Hepatocyte (in vitro differentiated cells): ENCODE results near the gene ARHGAP15. TPM values are rescaled to one million over a fixed set of nuclear protein-coding genes. Genes with fewer than 3 reads are reported as not detected.

Experiments used
- DNase-seq: peaks from one replicate; pipeline ENCODE4 v3.0.0-alpha.2; 2016; ENCODE audit warnings: low spot score
- H2AFZ ChIP-seq: fragments of 200-600 bp; sonication (generic); 2 replicates; pipeline ENCODE4 v1.6.0; 2016; ENCODE audit warnings: antibody characterized with exemption, mild to moderate bottlenecking
- H3K27ac ChIP-seq: fragments of 200-600 bp; sonication (generic); 2 replicates; pipeline ENCODE4 v1.5.1; 2016; ENCODE audit warnings: mild to moderate bottlenecking
- H3K27me3 ChIP-seq: fragments of 200-600 bp; sonication (generic); 2 replicates; pipeline ENCODE4 v1.6.1; 2016
- H3K36me3 ChIP-seq: fragments of 200-600 bp; sonication (generic); replicated peaks from 2 replicates; pipeline ENCODE4 v1.5.1; 2016; ENCODE audit warnings: low read depth; ENCODE audit not compliant: insufficient read depth
- H3K4me1 ChIP-seq: fragments of 200-600 bp; sonication (generic); 2 replicates; pipeline ENCODE4 v1.5.1; 2016; ENCODE audit warnings: mild to moderate bottlenecking, moderate library complexity; ENCODE audit not compliant: insufficient read depth
- H3K4me2 ChIP-seq: fragments of 200-600 bp; sonication (generic); 2 replicates; pipeline ENCODE4 v1.6.0; 2016
- H3K4me3 ChIP-seq: fragments of 200-600 bp; sonication (generic); 2 replicates; pipeline ENCODE4 v1.5.1; 2016; ENCODE audit warnings: mild to moderate bottlenecking
- H3K79me2 ChIP-seq: fragments of 200-600 bp; sonication (generic); 2 replicates; pipeline ENCODE4 v1.6.0; 2017; ENCODE audit warnings: mild to moderate bottlenecking
- H3K9me2 ChIP-seq: fragments of 200-600 bp; sonication (generic); replicated peaks from 2 replicates; pipeline ENCODE4 v1.6.0; 2017; ENCODE audit warnings: mild to moderate bottlenecking; ENCODE audit not compliant: insufficient read depth
- H3K9me3 ChIP-seq: fragments of 200-600 bp; sonication (generic); 2 replicates; pipeline ENCODE4 v1.5.1; 2016; ENCODE audit warnings: low read depth, mild to moderate bottlenecking
- H4K20me1 ChIP-seq: fragments of 200-600 bp; sonication (generic); 2 replicates; pipeline ENCODE4 v1.6.0; 2016; ENCODE audit warnings: mild to moderate bottlenecking; ENCODE audit not compliant: insufficient read depth, poor library complexity, severe bottlenecking
- EZH2 ChIP-seq: fragments of 200-600 bp; sonication (generic); IDR thresholded peaks from 2 replicates; pipeline ENCODE4 v1.6.1; 2016; ENCODE audit warnings: antibody characterized with exemption, mild to moderate bottlenecking, borderline replicate concordance
- EZH2phosphoT487 ChIP-seq: fragments of 200-600 bp; sonication (generic); IDR thresholded peaks from one replicate; pipeline ENCODE4 v1.6.1; 2018; ENCODE audit warnings: antibody characterized with exemption, mild to moderate bottlenecking, low read depth, moderate library complexity; ENCODE audit not compliant: unreplicated experiment, severe bottlenecking
- WGBS: methylation state at CpG from one replicate; pipeline ENCODE4 v1.1.6; 2016; ENCODE audit warnings: low lambda C conversion rate; ENCODE audit errors: missing lambda C conversion rate; 5-methylcytosine and 5-hydroxymethylcytosine counted together
- polyA plus RNA-seq: library from polyadenylated mRNA; unstranded; fragments of >200 nt; fragmentation: Nextera tagmentation; extraction: Ambion mirVana; gene quantifications from 2 replicates; pipeline ENCODE4 v1.2.1, GENCODE V29; 2016
- total RNA-seq: library from RNA; depleted of rRNA; stranded (reverse); fragments of >200 nt; gene quantifications from 2 replicates; pipeline ENCODE4 v1.2.3, GENCODE V29; 2014
- TF ChIP-seq, protein P1 (sequence below): fragments of 200-600 bp; sonication (generic); IDR thresholded peaks from 2 replicates; pipeline ENCODE4 v1.5.1; 2016; ENCODE audit warnings: antibody characterized with exemption, mild to moderate bottlenecking; ENCODE audit not compliant: poor library complexity

Gene ARHGAP15
- total and polyA plus RNA-seq, 2 experiments from 2014 or later, result 0.17 TPM; not detected in 1

DNA sequence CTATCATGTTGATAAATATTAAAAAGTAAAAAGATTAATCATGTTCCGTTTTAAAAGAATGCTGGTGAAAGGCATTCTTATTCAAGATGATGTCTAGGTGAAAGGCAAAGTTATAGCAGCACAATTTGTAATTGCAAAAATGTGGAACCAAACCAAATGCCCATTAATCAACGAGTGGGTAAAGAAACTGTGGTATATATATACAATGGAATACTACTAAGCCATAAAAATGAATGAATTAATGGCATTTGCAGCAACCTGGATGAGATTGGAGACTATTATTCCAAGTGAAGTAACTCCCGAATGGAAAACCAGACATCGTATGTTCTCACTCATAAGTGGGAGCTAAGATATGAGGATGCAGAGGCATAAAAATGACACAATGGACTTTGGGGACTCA, 286.4 kb downstream of the ARHGAP15 start:
- Histone ChIP-seq H4K20me1 (no peaks in the 10 kb centered on the region), H2AFZ (no peak overlapping the region), H3K9me3 (no peaks in the 10 kb centered on the region), H3K4me2 (no peak overlapping the region), H3K4me3 (no peak overlapping the region), H3K27me3 (no peaks in the 10 kb centered on the region), H3K4me1 (no peaks in the 10 kb centered on the region), H3K79me2 (no peaks in the 10 kb centered on the region), H3K27ac (no peak overlapping the region), H3K9me2 (no peaks in the 10 kb centered on the region), H3K36me3 (no peaks in the 10 kb centered on the region)
- no peak for DNase-seq
- 95% methylated on average over 4 of the region's 4 CpGs for WGBS
- no peak for TF ChIP-seq EZH2
- no peak for TF ChIP-seq EZH2phosphoT487
- TF ChIP-seq, protein P1, sequence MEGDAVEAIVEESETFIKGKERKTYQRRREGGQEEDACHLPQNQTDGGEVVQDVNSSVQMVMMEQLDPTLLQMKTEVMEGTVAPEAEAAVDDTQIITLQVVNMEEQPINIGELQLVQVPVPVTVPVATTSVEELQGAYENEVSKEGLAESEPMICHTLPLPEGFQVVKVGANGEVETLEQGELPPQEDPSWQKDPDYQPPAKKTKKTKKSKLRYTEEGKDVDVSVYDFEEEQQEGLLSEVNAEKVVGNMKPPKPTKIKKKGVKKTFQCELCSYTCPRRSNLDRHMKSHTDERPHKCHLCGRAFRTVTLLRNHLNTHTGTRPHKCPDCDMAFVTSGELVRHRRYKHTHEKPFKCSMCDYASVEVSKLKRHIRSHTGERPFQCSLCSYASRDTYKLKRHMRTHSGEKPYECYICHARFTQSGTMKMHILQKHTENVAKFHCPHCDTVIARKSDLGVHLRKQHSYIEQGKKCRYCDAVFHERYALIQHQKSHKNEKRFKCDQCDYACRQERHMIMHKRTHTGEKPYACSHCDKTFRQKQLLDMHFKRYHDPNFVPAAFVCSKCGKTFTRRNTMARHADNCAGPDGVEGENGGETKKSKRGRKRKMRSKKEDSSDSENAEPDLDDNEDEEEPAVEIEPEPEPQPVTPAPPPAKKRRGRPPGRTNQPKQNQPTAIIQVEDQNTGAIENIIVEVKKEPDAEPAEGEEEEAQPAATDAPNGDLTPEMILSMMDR, result no peak

DNA sequence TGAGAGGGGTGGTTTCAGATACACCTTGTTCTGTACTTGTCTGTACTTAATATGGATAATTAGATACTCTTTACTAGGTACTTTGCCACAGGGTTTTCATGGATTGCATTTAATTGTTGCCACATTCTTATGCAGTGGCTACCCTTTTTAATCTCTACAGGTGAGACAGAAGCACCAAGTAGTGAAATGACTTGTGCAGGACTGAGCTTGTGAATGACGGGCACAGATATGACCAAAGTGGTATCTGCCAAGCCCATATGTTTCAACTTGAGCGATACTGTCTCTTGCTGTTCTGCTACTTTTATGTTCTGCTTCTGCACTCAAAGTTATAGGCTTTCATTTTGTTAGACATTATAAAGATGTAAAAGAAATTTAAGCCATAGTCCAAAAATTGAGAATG, 288.2 kb downstream of the ARHGAP15 start:
- TF ChIP-seq EZH2, result no peak
- TF ChIP-seq, protein P1, result no peak
- no peak for TF ChIP-seq EZH2phosphoT487
- H4K20me1 ChIP-seq, result no peaks in the 10 kb centered on the region
- H3K27me3 ChIP-seq, result no peaks in the 10 kb centered on the region
- no peaks in the 10 kb centered on the region for H3K4me1 ChIP-seq
- H3K4me2 ChIP-seq, result no peak overlapping the region
- H3K79me2 ChIP-seq, result no peaks in the 10 kb centered on the region
- H3K9me3 ChIP-seq, result no peaks in the 10 kb centered on the region
- DNase-seq, result no peak
- H2AFZ ChIP-seq, result no peak overlapping the region
- H3K4me3 ChIP-seq, result no peak overlapping the region
- 100% methylated on average over 2 of the region's 2 CpGs for WGBS
- no peak overlapping the region for H3K27ac ChIP-seq
- no peaks in the 10 kb centered on the region for H3K9me2 ChIP-seq
- H3K36me3 ChIP-seq, result no peaks in the 10 kb centered on the region

DNA sequence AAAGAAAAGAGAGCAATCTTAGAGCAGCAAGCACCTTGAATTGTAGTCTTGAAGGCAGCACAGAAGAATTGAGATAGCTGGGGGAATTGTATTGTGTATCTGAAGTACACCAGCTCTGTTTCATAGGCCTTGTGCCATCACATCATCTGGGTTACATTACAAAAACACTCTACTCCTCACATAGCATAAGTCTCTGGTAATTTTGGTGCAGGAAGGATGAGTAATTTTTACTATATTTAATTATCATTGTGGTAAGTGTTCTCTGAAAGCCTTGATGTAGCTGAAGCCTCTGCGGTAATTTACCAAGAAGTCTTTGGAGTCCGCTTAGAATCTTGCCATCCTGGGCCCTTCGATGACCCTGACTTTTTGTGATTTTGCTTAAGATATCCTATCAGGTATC, 291.1 kb downstream of the ARHGAP15 start:
- 51% methylated on average over 3 of the region's 3 CpGs for WGBS
- Histone ChIP-seq H3K36me3 (no peaks in the 10 kb centered on the region), H3K27me3 (no peaks in the 10 kb centered on the region), H4K20me1 (no peaks in the 10 kb centered on the region), H3K4me1 (no peaks in the 10 kb centered on the region), H2AFZ (no peak overlapping the region), H3K4me2 (no peak overlapping the region), H3K9me2 (no peaks in the 10 kb centered on the region), H3K9me3 (no peaks in the 10 kb centered on the region), H3K79me2 (no peaks in the 10 kb centered on the region), H3K4me3 (no peak overlapping the region), H3K27ac (no peak overlapping the region)
- TF ChIP-seq, protein P1, result no peak
- TF ChIP-seq EZH2phosphoT487 (no peak), EZH2 (no peak)
- no peak for DNase-seq

DNA sequence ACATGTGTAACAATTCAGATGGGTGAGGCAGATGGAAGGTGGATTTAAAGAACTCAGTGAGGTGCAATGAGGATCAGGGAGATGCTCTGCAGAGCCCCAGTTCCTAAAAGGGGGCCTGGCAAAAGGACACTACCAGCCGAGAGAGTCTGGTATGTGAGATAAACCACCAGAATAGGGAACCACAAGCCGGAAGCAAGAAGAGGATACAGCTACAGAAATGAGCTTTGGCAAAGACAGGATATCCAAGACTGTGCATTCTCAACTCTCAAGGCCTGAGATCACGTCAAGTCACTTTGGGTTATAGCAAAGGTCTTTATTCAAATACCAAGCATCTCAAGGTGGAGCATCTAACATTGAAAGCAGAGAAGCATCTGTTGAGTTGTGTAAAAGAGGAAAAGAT, 293.5 kb downstream of the ARHGAP15 start:
- Histone ChIP-seq H3K27ac (no peak overlapping the region), H2AFZ (no peak overlapping the region), H3K4me1 (no peaks in the 10 kb centered on the region), H3K9me3 (no peaks in the 10 kb centered on the region), H3K79me2 (no peaks in the 10 kb centered on the region), H3K9me2 (no peaks in the 10 kb centered on the region), H3K36me3 (no peaks in the 10 kb centered on the region), H3K4me2 (no peak overlapping the region), H3K27me3 (no peaks in the 10 kb centered on the region), H4K20me1 (no peaks in the 10 kb centered on the region), H3K4me3 (no peak overlapping the region)
- TF ChIP-seq EZH2 (no peak), EZH2phosphoT487 (no peak)
- TF ChIP-seq, protein P1, result no peak
- 96% methylated on average over 3 of the region's 3 CpGs for WGBS
- DNase-seq, result no peak
